Mammary epithelial cell (primary cell): ENCODE measurements around the gene CTTN.

Source experiments
- CTCF ChIP-seq, 2 donors: IDR thresholded peaks in 1 of 2; conservative IDR thresholded peaks in 1 of 2; 2 replicates each; pipeline ENCODE4 v1.5.1; 2011 to 2012; ENCODE audit warnings: inconsistent platforms in 2 of 2, low read length in 2 of 2, mild to moderate bottlenecking in 2 of 2, control low read depth in 1 of 2, low read depth in 1 of 2; ENCODE audit not compliant: insufficient read depth in 1 of 2; ENCODE audit errors: extremely low read depth in 1 of 2
- EZH2 ChIP-seq: IDR thresholded peaks from 2 replicates; pipeline ENCODE4 v1.6.1; 2012; ENCODE audit warnings: low read length, inconsistent platforms, borderline replicate concordance

GRCh38 chr11:70423523-70424505 is 25.5 kb downstream of the CTTN start:
- no peak for TF ChIP-seq CTCF (conservative IDR thresholded peaks at IDR 0.05 in 1 of 2, IDR thresholded peaks at IDR 0.05 in 1 of 2; ENCODE audit: extremely low read depth in 1 of 2, insufficient read depth in 1 of 2, low read depth in 1 of 2, low read length in 2 of 2)
- TF ChIP-seq EZH2, result no peak
